Measurements from ENCODE around the gene NUP42.

The NUP42 gene

DNA sequence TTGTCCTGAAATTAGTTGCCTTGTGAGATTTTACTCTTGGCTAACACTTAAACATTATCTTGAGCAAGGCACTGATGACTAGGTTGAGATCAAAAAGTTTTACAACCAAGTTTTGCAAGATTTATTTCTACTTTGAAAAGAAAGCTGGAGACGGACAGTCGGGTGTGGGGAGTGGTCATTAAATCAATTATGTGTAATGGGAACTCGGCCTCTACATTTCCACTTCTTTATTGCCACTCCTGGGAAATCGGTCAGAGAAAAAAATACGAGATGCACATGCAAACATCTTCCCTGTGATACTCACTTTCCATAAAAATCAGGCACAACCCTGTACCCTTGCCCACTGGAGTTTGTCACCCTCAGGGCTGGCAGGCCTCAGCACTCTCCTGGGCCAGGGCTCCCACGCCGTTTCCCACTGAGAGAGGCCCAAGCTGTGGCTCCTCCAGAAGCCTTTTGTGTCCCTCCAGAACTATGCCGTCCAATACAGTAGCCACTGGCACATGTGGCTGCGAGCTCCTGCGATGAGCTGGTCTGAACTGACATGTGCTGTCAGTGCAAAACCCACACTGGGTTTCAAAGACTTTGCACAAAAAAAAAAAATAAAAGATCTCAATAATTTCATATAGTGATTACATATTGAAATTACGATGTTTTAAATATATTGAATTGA is 57.3 kb downstream of the NUP42 start:
- DNase-seq: no peak

DNA sequence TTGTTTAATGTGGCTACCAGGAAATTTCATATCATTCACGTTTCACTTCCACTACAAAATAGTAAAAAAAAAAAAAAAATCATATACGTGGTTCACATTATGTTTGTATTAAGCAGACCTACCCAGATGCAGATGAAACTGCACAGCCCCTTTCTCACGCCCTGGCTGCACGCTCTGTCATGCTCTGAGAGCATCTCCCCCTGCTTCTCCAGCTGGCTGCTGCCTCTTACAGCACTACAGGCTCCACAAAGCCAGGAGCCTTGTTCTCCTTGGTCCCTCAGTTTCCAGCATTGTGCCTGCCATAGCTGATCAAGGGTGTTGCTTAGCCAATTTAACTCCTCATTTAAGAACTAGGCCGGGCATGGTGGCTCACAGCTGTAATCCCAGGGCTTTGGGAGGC is 57.9 kb downstream of the NUP42 start:
- no peak for DNase-seq

DNA sequence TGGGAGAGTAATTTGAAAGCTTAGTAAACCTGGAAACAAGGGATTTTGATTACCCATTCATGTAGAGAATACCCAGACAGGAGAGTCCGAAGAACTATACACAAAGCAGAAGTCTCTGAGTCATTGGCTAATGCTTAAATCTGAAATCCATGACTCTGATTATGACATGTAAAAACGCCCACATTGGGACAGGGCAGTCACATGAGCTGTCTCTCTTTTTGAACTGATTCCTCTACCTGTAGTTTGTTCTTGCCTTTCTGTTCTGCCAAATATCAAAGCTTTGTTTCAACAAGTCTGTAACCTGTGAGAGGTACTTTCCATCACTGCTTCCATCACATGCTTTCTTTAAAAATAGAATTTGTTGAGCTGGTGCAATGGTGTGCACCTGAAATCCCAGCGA is 60.5 kb downstream of the NUP42 start:
- no peak for DNase-seq

DNA sequence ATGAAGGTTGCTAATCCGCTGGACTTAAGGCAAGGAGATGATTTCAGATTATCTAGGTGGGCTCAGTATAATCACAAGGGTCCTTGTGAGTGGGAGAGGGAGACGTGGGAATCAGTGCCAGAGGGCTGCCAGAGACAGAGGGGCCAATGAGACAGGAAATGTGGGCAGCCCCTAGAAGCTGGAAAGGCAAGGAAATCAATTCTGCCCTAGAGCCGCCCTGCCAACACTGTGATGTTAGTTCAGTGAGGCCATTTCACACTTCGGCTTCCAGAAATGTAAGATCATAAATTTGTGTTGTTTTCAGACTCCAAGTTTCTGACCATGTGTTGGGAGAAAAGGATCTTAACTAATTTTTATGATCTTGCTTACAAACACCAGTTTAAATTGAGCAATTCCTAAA is 61.1 kb downstream of the NUP42 start:
- no peak for DNase-seq

DNA sequence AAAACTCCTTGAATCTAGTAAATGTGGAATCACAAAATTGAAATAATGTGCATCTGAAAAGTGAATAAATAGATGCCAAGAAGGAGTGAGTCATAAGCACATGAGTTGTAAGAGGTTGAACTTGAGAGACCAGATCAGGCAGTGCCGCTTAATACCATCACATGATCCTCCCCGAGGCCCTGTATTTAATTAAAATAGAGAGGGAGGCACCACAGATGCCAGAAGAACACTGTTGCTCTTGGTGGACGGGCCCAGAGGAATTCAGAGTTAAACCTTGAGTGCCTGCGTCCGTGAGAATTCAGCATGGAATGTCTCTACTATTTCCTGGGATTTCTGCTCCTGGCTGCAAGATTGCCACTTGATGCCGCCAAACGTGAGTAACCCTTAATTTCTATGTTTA is 64.7 kb downstream of the NUP42 start, which contains the start of gene GPNMB:
Gene GPNMB, plus strand, starts transcription at position 221 of the 400 bp plus-strand sequence. Its CDS starts 83 bp downstream, at position 304.
- no peak for DNase-seq

DNA sequence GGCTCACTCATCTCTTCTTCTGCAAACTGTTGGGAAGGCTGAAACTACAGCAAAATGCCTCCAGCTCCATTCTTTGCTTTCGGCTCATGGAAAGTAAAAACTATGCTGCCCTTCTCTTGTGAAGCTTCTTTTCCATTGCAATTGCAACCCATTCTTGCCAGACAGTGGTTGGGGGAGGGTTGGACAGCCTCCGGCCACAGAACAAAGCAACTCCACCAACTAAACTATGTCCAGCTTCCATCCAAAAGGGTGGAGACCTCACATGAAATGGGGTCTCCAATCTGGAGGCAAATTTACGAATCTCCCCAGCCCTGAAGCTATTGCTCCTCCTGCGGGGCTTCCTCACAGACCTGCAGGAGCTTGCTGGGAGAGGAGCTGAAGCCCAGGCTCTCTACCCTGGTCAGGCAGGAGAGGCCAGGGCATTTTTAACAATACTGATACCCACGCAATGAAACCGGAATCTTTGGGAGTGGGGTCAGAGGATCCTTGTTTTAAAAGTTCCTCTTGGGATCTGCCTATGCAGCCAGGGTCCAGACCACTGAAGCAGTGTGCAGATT is 65.3 kb downstream of the NUP42 start:
- DNase-seq: no peak

DNA sequence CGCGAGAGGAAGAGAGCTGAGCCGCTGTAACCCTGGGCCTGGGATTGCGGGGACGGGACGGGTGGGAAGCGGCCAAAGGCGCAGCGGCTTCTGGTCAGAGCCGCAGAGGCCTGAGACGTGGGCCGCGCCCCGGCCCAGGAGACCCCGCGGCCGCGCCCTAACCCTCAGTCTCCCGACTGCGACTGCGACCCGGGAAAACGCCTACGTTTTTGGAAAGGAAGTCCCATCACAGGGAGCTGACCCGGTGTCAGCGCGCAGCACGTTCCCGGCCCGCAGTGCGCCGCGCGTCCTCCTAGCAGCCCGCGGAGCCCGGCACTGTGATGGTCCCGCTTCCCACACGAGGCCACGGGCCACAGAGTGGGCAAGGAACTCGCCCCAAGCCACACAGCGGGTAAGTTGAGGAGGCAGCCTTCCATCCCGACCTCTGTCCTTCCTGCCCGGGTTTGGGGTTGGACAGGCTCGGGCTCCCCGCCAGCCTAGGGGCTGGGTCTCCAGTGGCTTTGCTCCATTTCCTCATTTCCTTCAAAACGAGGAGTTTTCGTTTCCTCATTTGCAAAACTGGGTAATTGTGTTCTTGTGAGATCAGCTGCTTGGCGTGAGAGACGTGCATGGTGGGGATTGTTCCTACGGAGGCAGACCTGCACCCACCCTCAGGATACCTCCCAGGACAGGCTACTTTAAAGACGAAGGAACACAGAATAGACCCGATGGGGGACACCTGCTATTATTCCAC is 65.9 kb downstream of the NUP42 start:
- DNase-seq: no peak

DNA sequence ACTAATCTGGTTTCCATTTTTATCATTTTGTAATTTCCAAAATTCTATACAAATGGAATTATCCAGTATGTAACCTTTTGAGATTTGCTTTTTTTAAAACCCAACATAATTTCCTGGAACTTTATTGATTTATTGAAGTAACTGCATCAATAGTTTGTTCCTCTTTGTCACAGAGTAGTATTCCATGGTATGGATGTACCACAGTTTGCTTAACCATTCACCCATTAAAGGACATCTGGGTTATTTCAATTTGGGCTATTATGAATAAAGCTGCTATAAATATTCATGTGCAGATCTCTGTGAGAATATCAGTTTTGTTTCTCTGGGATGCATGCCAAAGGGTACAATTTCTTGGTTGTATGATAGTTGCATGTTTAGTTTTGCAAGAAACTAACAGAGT is 67.6 kb downstream of the NUP42 start:
- DNase-seq: no peak

Data from NCI-H345 (cell line).